Nephron (organoid): ENCODE measurements around the gene ATP5PO.

ENCODE experiments used
- H3K27ac Mint-ChIP-seq, 3 experiments: 2 replicates each; pipeline ENCODE4 v1.8.0; 2020; ENCODE audit warnings: mixed read lengths in 3 of 3, mild to moderate bottlenecking in 2 of 3, moderate library complexity in 1 of 3
- H3K27me3 Mint-ChIP-seq: 2 replicates; pipeline ENCODE4 v1.8.0; 2021; ENCODE audit warnings: low read depth, mild to moderate bottlenecking, moderate library complexity, mixed read lengths
- H3K36me3 Mint-ChIP-seq: 2 replicates; pipeline ENCODE4 v1.8.0; 2020; ENCODE audit warnings: low read depth, mixed read lengths
- H3K4me1 Mint-ChIP-seq: 2 replicates; pipeline ENCODE4 v1.8.0; 2020; ENCODE audit warnings: mixed read lengths
- H3K4me3 Mint-ChIP-seq, 3 experiments: 2 replicates each; pipeline ENCODE4 v1.8.0; 2020; ENCODE audit warnings: mild to moderate bottlenecking in 3 of 3, mixed read lengths in 3 of 3, moderate library complexity in 2 of 3
- H3K9me3 Mint-ChIP-seq: 2 replicates; pipeline ENCODE4 v1.8.0; 2020; ENCODE audit warnings: mixed read lengths
- CTCF ChIP-seq, 3 experiments: fragments of 200-600 bp; sonication (generic); IDR thresholded peaks; one replicate each; pipeline ENCODE4 v1.5.0; 2021; ENCODE audit warnings: antibody characterized with exemption in 3 of 3; ENCODE audit not compliant: unreplicated experiment in 3 of 3

Gene ATP5PO

DNA sequence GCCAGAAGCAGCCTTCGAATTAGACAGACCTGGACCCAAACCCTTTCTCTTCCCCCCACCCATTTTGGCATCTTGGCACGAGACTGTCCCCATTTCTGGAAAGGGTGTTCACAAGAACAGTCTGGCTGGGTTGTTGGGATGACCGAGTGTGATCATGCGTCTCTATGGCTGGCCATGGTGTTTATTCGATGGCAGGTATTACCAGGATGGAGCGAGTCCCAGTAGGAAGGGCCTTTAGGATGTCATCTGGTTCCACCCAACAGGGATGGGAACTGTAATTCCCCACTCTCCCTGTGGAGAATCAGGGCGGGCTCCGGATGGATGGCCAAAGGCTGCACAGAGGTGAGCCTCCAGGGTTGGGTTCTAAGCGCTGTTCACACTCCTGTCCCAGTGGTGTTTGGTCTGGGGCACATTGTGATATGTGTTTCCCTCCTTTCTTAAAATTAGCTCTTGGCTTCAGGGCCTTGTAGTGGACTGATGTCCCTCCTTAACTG is 33.4 kb upstream of the ATP5PO start:
- Mint-ChIP-seq H3K27me3 (no peaks in the 10 kb centered on the region), H3K36me3 (peaks cover 17% of the 10 kb centered on the region), H3K4me3 (no peak overlapping the region), H3K27ac (peak overlapping the region; percentile 67 to 91 (median 85)), H3K4me1 (peaks cover 18% of the 10 kb centered on the region), H3K9me3 (peaks cover 4% of the 10 kb centered on the region)
- TF ChIP-seq CTCF (IDR thresholded peaks at IDR 0.05; ENCODE audit: unreplicated experiment in 3 of 3): no peak

DNA sequence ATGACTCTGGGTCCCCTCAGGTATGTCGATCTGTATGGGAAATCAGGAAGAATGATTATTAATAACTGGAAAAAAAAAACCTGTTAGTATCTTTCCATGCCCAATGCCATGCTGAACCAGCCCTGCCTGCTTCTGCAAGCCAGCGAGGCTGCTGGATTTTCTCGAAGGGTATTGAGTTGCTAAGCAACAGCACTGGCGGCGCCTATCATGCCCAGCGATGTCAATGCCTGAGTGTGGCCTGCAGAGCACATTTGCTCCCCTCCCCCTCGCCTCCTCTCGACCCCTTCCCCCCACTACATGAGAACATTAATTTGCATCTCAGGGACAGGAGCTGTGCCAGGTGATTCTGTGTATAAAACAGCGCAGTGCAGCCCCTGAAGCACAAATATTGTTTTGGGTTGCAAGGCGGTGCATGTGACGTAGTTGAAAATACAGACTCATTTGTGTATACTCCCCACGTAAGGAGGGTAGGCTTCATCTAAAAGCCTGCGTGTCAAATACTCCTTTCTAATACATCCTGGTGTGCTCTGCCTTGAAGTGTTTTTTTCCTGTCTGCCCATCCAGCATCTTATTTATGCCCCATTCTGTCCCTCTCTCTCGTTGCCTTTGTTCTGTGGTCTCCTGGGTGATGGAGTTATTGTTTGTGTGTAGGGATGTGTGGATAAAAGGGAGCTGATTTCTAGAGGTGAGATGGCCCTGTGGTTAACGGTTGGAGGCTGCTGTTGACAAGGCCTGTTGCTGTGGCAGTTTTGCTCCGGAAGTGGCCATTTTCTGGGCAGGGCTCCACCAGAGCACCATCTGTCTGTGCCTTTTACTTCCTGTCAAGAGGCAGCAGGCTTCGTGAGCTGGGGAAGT is 32.7 kb upstream of the ATP5PO start:
- Mint-ChIP-seq H3K9me3 (peaks cover 4% of the 10 kb centered on the region), H3K4me3 (peak overlapping the region; percentile 0 to 56 (median 18)), H3K4me1 (peaks cover 18% of the 10 kb centered on the region), H3K27me3 (no peaks in the 10 kb centered on the region), H3K27ac (peak overlapping the region; percentile 85 to 91 (median 89)), H3K36me3 (peaks cover 18% of the 10 kb centered on the region)
- no peak for TF ChIP-seq CTCF (IDR thresholded peaks at IDR 0.05; ENCODE audit: unreplicated experiment in 3 of 3)

DNA sequence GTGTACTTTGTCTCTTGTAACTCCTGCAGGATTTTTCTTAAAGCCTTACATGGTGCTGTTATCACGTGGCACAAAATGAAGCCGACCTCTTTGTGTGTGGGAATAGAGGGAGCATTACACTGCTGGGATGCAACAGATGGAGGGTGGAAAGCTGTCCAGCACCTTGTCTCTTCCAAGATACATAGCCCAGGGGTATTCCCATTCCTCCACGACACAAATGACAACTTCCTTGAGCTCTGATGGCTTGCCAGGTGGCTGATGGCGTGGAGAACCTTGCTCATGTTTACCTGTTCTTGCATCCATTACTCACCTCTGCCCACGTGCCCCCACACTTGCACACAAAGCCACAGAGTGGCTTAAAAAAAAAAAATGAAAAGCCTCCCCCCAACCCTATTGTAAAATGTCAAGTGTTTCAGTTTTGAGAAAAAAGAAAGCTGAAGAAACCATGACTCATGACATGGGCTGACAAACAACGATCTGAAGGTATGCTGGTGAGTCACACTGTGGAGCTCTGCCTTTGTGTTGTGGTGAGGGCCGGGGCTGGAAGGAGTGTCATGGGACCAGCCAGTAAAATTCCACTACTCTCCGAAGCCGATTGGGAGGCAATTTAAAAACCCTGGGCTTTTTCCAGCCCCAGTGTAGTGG is 32.0 kb upstream of the ATP5PO start:
- TF ChIP-seq CTCF (IDR thresholded peaks at IDR 0.05; ENCODE audit: unreplicated experiment in 3 of 3): no peak
- H3K27ac Mint-ChIP-seq: peak overlapping the region; percentile 85 to 91 (median 89)
- peaks cover 18% of the 10 kb centered on the region for H3K4me1 Mint-ChIP-seq

GRCh38 chr21:33945652-33946270 is 30.2 kb upstream of the ATP5PO start:
- H3K9me3 Mint-ChIP-seq: peaks cover 6% of the 10 kb centered on the region

More for the DNA sequence above, 32.0 kb upstream of the ATP5PO start:
- no peaks in the 10 kb centered on the region for H3K27me3 Mint-ChIP-seq
- H3K4me3 Mint-ChIP-seq: peak overlapping the region; percentile 0 to 56 (median 18)
- H3K36me3 Mint-ChIP-seq: peaks cover 21% of the 10 kb centered on the region
- peaks cover 6% of the 10 kb centered on the region for H3K9me3 Mint-ChIP-seq

DNA sequence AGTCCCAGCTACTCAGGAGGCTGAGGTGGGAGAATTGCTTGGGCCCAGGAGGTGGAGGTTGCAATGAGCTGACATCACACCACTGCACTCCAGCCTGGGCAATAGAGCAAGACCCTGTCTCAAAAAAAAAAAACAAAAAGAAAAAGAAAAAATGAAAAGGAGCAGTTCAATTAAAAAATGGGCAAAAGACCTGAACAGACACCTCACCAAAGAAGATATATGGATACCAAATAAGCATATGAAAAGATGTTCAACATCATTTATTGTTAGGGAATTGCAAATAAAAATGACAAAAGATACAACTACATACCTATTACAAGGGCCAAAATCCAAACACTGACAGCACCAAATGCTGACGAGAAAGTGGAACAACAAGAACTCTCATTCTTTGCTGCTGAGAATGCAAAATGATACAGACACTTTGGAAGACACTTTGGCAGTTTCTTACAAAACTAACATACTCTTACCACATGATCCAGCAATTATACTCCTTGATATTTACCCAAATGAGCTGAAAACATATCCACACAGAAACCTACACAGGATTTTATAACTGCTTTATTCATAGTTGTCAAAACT is 28.7 kb upstream of the ATP5PO start:
- H3K4me3 Mint-ChIP-seq: no peak overlapping the region
- peaks cover 6% of the 10 kb centered on the region for H3K9me3 Mint-ChIP-seq
- no peak overlapping the region for H3K27ac Mint-ChIP-seq
- peaks cover 18% of the 10 kb centered on the region for H3K4me1 Mint-ChIP-seq
- no peak for TF ChIP-seq CTCF (IDR thresholded peaks at IDR 0.05; ENCODE audit: unreplicated experiment in 3 of 3)
- no peaks in the 10 kb centered on the region for H3K27me3 Mint-ChIP-seq
- H3K36me3 Mint-ChIP-seq: peaks cover 22% of the 10 kb centered on the region

More at GRCh38 chr21:33945652-33946270, 30.2 kb upstream of the ATP5PO start:
- no peak overlapping the region for H3K27ac Mint-ChIP-seq
- H3K36me3 Mint-ChIP-seq: peaks cover 20% of the 10 kb centered on the region
- no peak overlapping the region for H3K4me3 Mint-ChIP-seq
- no peaks in the 10 kb centered on the region for H3K27me3 Mint-ChIP-seq
- peaks cover 18% of the 10 kb centered on the region for H3K4me1 Mint-ChIP-seq
- TF ChIP-seq CTCF (IDR thresholded peaks at IDR 0.05; ENCODE audit: unreplicated experiment in 3 of 3): no peak
